ENCODE data around the gene MBP.

MBP gene

GRCh38 chr18:77100751-77101355, 31.7 kb downstream of the MBP start:
- no peak for DNase-seq

DNA sequence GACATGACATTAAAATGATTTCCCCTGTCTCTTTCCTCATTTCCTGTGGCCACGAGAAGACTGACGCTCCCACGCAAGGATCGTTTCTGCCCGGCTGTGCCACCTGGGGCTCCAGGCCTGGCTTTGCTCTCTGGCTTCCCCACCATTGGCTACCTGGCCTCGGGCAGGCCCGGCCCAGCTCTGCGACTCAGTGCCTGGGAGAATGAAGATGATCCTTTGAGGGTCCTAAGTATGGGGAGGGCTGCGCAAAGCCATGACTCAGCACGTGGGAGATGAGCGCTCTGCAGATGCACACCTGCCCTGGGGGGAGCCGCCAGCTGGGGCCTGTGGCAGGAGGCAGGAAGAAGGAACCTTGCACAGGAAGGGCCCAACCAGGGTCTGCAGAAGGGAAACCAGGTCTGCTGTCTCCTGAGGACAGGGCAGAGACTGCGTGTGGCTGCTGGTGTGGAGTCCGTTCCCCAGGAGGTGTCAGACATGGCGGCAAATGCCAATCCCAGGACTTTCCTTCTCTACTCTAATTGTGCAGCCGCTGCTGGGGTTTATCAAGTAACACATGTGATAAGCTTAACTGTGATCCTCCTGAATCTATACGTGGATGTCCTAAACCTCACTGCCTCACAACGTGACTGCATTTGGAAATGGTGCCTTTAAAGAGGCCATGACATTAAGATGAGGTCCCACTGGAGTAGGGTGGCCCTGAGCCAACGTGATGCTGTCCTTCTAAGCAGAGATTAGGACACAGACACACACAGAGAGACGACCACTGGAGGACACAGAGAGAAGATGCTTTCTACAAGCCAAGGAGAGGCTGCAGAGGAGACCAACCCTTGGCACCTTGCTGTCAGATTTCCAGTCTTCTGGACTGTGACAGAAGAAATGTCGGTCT, 32.9 kb downstream of the MBP start:
- DNase-seq = peak in 1 of 2 donors; percentile 52

DNA sequence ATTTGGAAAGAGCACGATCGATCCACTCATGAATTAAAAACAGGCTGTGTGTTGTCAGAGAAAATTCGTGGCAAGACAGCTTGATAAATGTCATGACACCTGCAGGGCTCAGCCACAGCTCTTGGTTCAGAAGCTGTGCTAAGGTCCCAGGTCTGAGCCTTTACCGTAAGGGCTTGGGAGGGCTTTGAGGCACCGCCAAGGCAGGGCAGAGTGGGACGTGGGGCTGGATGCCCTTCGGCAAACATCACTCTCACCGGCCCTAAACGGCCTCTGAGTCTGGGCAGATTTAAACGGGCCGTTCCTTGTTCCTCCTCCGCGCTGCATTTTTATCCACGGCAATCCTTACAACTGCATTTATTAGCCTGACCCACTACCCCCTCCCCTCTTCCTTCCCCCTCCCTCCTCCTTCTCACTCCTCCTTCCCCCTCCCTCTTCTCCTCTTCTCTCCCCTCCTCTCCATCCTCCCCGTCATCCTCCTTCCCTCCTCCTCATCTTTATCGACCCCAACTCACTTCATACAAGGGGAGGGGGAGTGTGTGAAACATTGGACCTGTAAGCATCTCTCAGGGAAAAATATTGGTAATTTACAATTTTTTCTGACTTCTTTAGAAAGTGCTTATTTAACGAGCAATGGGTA, 33.9 kb downstream of the MBP start:
- DNase-seq = peak in 1 of 2 donors; percentile 32

GRCh38 chr18:77098029-77098428, 34.6 kb downstream of the MBP start:
- peak; percentile 83 for DNase-seq

GRCh38 chr18:77096936-77097886, 35.4 kb downstream of the MBP start:
- no peak for DNase-seq

- DNase-seq = peak; percentile 69 to 71
Measured at GRCh38 chr18:77095391-77096371, 36.9 kb downstream of the MBP start.

DNA sequence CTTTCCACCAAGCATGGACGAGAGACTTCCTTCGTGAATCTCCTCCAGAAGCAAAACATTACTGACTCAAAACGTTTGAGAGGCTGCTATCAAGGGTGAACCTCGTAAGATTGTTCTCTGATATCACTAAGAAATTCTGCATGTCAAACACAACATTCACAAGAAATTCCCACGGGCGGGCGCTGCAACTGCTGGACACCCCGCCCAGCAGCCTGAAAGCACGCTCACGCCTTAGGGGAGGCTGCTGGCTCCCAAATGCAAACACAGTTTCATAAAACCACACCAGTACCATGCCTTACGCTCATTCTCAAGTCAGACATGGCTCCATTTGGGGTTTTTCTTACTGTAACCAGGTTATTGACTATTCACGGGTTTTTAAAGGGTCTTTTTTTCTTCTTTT, 39.0 kb downstream of the MBP start:
- no peak for DNase-seq

- no peak for DNase-seq
Measured at GRCh38 chr18:77093067-77093430, 39.5 kb downstream of the MBP start.

DNA sequence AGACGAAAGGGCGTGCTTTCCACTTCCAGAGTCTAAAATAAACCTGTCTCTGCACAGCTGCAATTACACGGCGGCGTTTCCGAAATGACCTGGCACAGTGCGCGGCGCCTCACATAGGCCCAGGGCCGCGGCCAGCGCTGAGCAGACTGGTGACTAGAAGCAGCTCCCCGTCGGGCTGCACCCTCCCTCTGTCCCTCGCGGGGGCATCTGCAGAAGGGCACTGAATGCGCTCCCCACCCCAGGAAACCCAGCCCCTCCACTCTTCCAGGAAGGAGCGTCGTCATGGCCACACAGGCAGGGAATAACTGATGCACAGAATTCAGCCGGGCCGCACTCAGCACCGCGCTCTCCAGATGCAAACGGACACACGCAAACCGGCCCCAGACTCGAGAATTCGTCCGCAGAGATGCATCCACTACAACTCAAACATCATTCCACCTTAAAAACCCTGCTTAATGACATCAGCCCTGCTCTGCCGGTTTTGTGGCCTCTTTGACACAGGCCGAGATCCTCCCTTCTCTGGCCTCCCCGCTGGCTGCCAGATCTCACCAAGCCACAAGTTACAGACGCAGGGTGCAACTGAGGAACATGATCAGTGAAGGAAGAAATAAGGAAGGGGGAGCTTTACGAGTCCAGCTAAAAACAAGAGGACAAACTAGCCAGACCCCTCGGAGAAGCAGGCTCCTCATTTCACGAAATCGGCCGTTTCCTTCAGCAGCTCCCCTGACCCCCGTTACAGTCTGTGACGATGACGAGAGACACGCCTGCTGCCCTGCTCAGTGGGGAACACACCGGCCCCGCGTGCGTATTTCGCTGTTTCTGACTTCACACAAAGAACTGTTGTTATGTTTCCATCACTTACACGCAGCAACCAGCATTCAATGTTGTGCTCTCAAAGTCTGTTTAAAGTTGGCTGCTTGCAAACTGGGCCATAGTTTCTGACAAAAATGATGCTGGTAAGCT, 40.2 kb downstream of the MBP start:
- no peak for DNase-seq

DNA sequence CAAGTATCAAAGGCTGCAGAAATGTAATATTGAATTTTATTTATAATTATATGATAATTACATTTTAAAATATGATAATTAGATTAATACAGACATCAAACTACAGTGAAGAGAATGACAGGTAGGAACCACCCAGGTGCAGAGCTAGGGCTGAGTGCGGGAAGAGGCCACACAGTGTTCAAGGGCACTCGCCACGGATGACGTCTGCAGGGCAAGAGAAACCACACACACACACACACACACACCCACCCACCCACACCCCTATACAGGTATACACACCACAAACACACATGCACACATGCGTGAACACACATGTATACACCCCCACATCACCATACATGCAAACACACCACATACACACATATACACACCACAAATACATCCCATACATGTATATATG, 41.2 kb downstream of the MBP start:
- no peak for DNase-seq

DNA sequence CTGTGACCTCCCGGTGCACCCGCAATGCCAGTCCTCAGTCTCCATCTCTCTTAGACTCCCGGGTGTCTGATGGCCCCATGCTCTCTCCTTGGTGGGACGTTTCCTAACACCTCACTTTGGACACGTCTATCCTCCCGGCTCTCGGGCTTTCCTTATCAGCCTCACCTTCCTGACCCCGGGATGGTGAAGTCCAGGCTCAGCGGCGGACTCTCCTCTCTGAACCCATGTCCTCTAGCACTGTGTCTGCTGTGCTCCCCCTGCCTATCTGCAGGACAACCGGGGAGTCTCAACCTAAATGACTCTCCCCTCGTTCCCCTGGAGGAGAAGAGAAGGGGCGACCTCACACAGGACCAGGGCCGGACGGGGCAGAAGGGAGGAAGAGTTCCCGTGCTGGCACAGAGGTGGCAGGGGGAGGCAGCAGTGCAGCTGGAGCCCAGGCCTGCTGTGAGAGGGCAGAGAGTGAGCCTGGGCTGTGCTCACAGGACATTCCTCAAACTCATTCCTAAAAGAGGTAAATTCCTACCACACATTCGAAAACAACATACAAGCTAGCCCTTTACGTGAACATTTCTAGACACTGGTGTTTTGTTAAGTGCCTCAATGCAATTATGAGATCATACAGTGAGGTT, 41.9 kb downstream of the MBP start:
- DNase-seq = no peak

DNA sequence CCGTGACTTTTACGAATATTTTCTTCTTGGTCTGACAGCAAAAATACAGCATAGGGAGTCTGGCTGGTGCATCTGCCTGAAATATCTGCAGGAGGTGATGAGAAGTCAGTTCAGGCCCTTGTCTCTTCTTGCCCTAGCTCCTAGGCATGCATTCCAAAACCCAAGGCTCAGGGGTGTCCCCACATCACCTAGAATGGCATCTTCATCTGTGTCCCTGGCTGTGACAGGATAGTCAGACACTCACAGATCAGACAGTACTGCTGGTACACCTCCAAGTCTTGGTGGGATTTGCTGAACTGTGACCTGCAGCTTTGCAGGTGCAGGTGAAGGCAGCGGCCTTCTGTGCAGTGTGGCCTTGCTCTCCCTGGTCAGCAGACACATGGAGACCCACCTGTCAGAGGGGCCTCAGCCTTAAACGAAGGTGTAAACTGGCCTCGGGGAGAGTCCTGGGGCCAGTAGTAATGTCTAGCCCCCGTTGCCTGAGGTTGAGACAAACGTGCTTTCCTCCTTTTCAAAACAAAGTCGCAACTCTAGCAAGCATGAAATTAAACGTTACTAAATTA, 42.8 kb downstream of the MBP start:
- no peak for DNase-seq

DNA sequence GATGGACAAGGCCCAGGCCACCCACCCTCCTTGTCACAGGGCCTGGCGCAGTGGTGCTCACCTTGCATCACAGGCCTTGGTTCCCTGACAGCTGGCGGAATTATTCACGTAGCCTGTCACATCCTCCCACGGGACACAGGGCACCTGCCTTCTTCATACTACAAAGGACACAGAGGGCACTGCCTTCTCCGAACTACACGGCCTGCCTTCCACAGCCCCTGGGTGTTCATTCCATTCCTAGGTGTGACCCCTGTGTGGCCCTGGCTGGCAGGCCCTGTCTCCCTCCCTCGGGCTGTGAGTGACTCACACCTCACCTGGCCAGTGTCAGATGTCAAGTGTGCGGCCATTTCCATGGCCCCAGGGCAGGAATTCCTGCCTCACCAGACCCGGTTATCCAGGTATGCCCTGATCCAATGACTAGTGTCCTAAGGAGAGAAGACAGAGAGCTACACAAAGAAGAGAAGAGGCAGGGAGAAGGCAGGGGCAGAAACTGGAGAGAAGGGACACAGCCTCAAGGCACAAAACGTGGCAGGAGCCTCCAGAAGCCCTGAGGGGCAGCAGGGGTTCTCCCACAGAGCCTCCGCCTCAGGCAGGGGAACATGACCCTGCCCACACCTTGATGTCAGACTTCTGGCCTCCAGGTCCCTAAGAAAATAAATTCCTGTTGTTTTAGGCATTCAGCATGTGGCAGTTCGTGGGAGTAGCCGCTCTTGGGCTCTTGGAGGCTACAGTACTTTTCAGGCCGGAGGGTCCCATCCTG, 43.4 kb downstream of the MBP start:
- DNase-seq = no peak

DNA sequence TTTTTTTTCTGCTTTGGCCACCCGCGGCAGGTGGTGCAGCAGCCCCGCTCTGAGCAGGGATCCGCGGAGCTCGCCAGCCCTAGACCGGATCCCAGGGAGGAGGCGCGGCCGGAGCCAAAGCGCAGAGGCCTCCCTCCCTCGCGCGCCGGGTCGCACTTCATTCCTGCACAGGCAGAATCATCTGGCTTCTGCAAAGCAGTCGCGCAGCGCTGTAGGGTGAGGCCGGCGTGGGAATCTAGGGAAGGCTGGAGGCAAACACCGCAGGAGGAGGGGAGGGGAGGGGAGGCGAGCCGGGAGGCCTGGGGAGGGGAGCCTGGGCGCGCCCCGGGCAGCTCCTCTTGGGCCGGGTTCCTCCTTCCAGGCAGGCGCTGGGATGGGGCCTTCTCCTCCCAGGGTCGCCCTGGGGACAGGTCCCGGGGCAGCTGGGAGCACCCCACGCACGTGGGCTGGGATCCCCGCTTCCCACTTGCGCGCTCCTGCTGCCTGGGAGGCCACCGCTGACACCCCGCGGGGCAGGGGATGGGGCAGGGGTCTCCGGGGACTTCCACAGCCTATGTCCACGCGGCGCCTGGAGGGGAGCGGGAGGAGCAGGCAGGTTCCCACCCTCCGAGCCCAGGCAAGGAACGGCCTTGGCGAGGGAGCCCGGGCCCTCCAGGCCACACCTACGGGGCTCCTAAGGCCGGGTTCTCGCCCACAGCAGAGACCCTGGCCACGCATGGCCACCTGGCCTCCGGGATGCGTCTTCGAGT, 45.0 kb downstream of the MBP start:
- no peak for DNase-seq

- no peak for DNase-seq
Measured at GRCh38 chr18:77086656-77087392, 45.8 kb downstream of the MBP start.

DNA sequence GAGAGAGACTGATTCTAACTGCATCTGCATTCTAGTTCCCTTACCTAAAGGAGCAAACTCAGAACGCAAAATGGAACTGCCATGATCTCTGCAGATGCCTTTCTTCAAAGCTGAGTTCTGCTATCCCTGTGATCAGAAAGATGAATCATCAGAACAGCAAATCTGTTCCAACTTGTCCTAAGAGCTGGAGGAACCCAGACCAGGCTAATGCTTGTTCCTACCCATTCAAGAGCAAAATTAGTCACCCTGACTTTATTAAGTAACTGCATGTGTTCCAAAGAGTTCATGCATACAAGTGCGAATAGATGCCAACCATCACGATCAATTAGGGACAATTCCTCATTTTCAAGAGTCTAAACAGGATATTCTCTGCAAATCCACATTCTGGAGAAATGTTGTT, 46.5 kb downstream of the MBP start:
- peak; percentile 74 to 79 for DNase-seq

- peak; percentile 65 to 69 for DNase-seq
Measured at GRCh38 chr18:77084688-77085035, 47.9 kb downstream of the MBP start.

Data from inflammatory macrophage (primary cell).